ENCODE results near the gene WNK1.
"Not testable (repeated sequence)": the region's sequence is repeated elsewhere in the genome, so short reads cannot be mapped to it uniquely, and the experiment has no call there.

Gene WNK1

DNA sequence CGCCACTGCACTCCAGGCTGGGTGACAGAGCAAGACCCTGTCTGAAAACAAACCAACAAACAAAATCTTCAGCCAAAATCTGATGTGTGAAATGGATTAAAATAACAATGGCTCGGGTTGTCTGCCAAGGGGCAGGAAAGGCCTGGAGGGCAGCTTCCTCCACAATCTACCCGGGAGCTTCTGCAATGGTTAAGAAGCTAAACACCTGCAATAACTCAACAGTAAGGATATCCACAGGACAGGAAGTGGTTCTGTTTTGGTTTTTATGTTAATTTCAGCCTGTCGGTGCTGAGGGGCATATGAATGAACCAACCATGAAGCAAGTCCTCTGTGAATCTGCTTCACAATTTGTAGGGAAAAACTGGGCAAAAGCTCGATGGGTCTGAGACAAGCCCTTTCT, 162.7 kb downstream of the WNK1 start:
- Histone ChIP-seq H3K4me3 (ENCODE audit: low read length in 2 of 2) (no peak overlapping the region), H3K27ac (ENCODE audit: low read length) (no peak overlapping the region), H3K9ac (ENCODE audit: low read length in 2 of 2) (no peak overlapping the region), H3K27me3 (ENCODE audit: control insufficient read depth in 1 of 2, insufficient read depth in 2 of 2, low read length in 2 of 2) (no peaks in the 10 kb centered on the region), H3K4me1 (ENCODE audit: control insufficient read depth, insufficient read depth, low read length) (no peaks in the 10 kb centered on the region), H3K9me3 (ENCODE audit: control insufficient read depth in 2 of 2, low read length in 2 of 2) (no peaks in the 10 kb centered on the region), H3K36me3 (ENCODE audit: control insufficient read depth in 2 of 2, insufficient read depth in 2 of 2, low read length in 2 of 2) (peaks cover 37 to 42% of the 10 kb centered on the region in 2 donors)

DNA sequence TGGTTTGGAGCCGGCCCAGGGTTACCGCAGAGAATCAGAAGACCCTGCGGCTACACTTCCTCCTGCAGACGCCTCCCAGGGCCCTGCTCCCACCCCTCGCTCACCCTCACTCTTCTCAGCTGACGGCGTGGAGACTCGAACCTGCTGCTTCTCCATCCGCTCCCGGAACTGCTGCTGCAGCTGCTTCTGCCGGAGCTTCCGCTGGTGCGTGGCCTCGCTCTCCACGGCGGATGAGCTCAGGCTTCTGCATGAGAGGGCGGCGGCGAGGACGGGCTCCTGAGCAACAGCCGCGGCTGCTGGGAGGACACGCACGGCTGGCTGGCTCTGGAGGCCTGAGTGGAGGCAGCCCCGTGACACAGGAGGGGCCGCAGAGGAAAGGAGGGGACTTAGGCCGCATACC, 163.9 kb downstream of the WNK1 start:
- Histone ChIP-seq H3K27me3 (ENCODE audit: control insufficient read depth in 1 of 2, insufficient read depth in 2 of 2, low read length in 2 of 2) (no peaks in the 10 kb centered on the region), H3K4me3 (ENCODE audit: low read length in 2 of 2) (no peak overlapping the region), H3K27ac (ENCODE audit: low read length) (no peak overlapping the region), H3K4me1 (ENCODE audit: control insufficient read depth, insufficient read depth, low read length) (no peaks in the 10 kb centered on the region), H3K9ac (ENCODE audit: low read length in 2 of 2) (no peak overlapping the region), H3K9me3 (ENCODE audit: control insufficient read depth in 2 of 2, low read length in 2 of 2) (no peaks in the 10 kb centered on the region), H3K36me3 (ENCODE audit: control insufficient read depth in 2 of 2, insufficient read depth in 2 of 2, low read length in 2 of 2) (peaks cover 42% of the 10 kb centered on the region in 2 donors)

DNA sequence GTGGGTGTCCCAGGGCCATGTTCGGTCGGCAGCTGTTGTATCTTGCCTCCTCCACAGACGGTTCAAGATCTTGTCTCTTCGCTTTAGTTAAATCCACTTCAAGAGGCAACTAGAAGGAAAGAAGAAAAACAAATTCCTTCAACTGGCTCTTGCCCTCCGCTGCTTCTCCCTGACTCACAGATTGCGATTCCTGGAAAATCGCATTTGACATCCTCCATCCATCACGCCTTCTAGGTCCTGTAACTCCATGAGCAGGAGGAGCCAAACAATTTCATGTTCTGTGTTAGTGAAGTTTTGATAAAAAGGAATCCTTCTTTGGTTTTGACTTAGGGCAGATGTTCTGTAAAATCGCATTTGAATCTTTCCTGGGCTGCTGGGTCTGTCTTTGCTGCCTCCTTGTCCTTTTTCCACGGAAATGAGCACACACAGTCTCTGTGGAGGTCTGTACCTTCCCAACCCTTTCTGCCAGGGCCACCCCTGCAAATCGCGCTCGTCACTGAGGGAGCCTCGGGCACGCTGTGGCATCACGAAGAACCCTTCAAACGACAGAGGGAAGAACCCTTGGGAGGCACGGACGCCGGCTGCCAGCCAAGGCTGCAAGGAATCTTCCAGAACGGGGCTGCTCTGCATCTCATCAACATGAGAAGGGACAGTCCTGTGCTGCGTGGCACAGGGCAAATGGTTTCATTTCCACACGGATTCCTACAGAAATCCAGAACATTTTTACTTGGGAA, 164.5 kb downstream of the WNK1 start:
- Histone ChIP-seq H3K4me3 (ENCODE audit: low read length in 2 of 2) (no peak overlapping the region), H3K9ac (ENCODE audit: low read length in 2 of 2) (no peak overlapping the region), H3K27me3 (ENCODE audit: control insufficient read depth in 1 of 2, insufficient read depth in 2 of 2, low read length in 2 of 2) (no peaks in the 10 kb centered on the region), H3K27ac (ENCODE audit: low read length) (no peak overlapping the region), H3K4me1 (ENCODE audit: control insufficient read depth, insufficient read depth, low read length) (no peaks in the 10 kb centered on the region), H3K36me3 (ENCODE audit: control insufficient read depth in 2 of 2, insufficient read depth in 2 of 2, low read length in 2 of 2) (peaks cover 42% of the 10 kb centered on the region in 2 donors), H3K9me3 (ENCODE audit: control insufficient read depth in 2 of 2, low read length in 2 of 2) (no peaks in the 10 kb centered on the region)

DNA sequence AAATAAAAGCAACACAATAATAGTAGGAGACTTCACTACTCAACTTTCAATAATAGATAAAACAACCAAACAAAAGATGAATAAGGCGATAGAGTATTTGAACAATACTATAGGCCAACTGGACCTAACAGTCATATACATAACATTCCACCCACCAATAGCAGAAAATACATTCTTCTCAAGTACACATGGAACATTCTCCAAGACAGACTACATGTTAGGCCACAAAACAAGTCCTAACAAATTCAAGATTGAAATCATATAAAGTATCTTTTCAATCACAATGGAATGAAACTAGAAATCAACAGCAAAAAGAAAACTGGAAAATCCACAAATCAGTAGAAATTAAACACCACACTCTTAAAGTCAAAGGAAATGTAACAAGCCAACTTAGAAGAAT, 168.3 kb downstream of the WNK1 start:
- no peaks in the 10 kb centered on the region for H3K4me1 ChIP-seq (ENCODE audit: control insufficient read depth, insufficient read depth, low read length)
- no peak overlapping the region for H3K9ac ChIP-seq (ENCODE audit: low read length in 2 of 2)
- no peaks in the 10 kb centered on the region for H3K9me3 ChIP-seq (ENCODE audit: control insufficient read depth in 2 of 2, low read length in 2 of 2)
- no peak overlapping the region for H3K27ac ChIP-seq (ENCODE audit: low read length)
- no peaks in the 10 kb centered on the region for H3K27me3 ChIP-seq (ENCODE audit: control insufficient read depth in 1 of 2, insufficient read depth in 2 of 2, low read length in 2 of 2)
- no peak overlapping the region for H3K4me3 ChIP-seq (ENCODE audit: low read length in 2 of 2)
- peaks cover 22 to 25% of the 10 kb centered on the region in 2 donors for H3K36me3 ChIP-seq (ENCODE audit: control insufficient read depth in 2 of 2, insufficient read depth in 2 of 2, low read length in 2 of 2)

DNA sequence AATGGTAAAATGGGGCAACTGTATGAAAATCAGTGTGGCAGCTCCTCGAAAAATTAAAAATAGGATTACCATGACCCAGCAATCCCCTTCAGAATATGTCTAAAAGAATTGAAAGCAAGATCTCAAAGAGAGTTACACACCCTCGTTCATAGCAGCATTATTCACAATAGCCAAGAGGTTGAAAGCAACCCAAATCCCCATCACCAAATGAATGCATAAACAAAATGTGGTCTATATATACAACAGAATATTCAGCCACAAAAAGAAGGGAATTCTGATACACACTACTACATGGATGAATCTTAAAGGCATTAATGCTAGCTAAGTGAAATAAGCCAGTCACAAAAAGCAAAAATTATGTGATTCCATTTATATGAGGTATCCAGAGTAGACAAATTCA, 169.9 kb downstream of the WNK1 start:
- Histone ChIP-seq H3K36me3 (ENCODE audit: control insufficient read depth in 2 of 2, insufficient read depth in 2 of 2, low read length in 2 of 2) (peaks cover 20 to 31% of the 10 kb centered on the region in 2 donors), H3K27me3 (ENCODE audit: control insufficient read depth in 1 of 2, insufficient read depth in 2 of 2, low read length in 2 of 2) (no peaks in the 10 kb centered on the region), H3K9me3 (ENCODE audit: control insufficient read depth in 2 of 2, low read length in 2 of 2) (no peaks in the 10 kb centered on the region), H3K4me3 (ENCODE audit: low read length in 2 of 2) (no peak overlapping the region), H3K9ac (ENCODE audit: low read length in 2 of 2) (no peak overlapping the region), H3K4me1 (ENCODE audit: control insufficient read depth, insufficient read depth, low read length) (no peaks in the 10 kb centered on the region), H3K27ac (ENCODE audit: low read length) (no peak overlapping the region)

GRCh38 chr12:926641-927040, 174.3 kb downstream of the WNK1 start:
- Histone ChIP-seq H3K36me3 (ENCODE audit: control insufficient read depth in 2 of 2, insufficient read depth in 2 of 2, low read length in 2 of 2) (peaks cover 44 to 50% of the 10 kb centered on the region in 2 donors), H3K9ac (ENCODE audit: low read length in 2 of 2) (no peak overlapping the region), H3K27me3 (ENCODE audit: control insufficient read depth in 1 of 2, insufficient read depth in 2 of 2, low read length in 2 of 2) (no peaks in the 10 kb centered on the region)

DNA sequence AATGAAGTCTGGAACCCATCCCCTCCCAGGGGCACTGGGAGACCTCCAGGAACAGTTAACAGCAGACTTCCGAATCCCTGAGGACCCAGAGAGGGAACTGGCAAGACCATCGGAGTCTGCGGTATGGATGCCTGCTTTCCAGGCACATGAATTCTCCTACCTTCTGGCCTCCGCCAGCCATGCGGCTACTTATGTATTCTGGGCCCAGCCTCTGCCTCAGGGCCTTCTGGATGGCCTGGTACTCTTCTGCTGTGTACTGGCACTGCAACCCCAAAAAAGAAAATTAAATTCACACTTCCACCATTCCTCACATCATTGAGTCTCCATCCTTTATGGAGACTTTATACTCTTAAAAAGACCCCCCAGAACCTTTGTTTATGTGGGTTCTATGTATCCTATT, 178.7 kb downstream of the WNK1 start:
- no peaks in the 10 kb centered on the region for H3K27me3 ChIP-seq (ENCODE audit: control insufficient read depth in 1 of 2, insufficient read depth in 2 of 2, low read length in 2 of 2)
- H3K4me3 ChIP-seq (ENCODE audit: low read length in 2 of 2) = no peak overlapping the region
- no peak overlapping the region for H3K27ac ChIP-seq (ENCODE audit: low read length)
- no peaks in the 10 kb centered on the region for H3K4me1 ChIP-seq (ENCODE audit: control insufficient read depth, insufficient read depth, low read length)
- no peaks in the 10 kb centered on the region for H3K9me3 ChIP-seq (ENCODE audit: control insufficient read depth in 2 of 2, low read length in 2 of 2)
- H3K36me3 ChIP-seq (ENCODE audit: control insufficient read depth in 2 of 2, insufficient read depth in 2 of 2, low read length in 2 of 2) = peaks cover 34 to 41% of the 10 kb centered on the region in 2 donors
- no peak overlapping the region for H3K9ac ChIP-seq (ENCODE audit: low read length in 2 of 2)

More at GRCh38 chr12:926641-927040, 174.3 kb downstream of the WNK1 start:
- Histone ChIP-seq H3K4me1 (ENCODE audit: control insufficient read depth, insufficient read depth, low read length) (no peaks in the 10 kb centered on the region), H3K9me3 (ENCODE audit: control insufficient read depth in 2 of 2, low read length in 2 of 2) (no peaks in the 10 kb centered on the region), H3K4me3 (ENCODE audit: low read length in 2 of 2) (no peak overlapping the region), H3K27ac (ENCODE audit: low read length) (no peak overlapping the region)

GRCh38 chr12:931591-931990, 179.2 kb downstream of the WNK1 start:
- Histone ChIP-seq H3K9me3 (ENCODE audit: control insufficient read depth in 2 of 2, low read length in 2 of 2) (no peaks in the 10 kb centered on the region), H3K36me3 (ENCODE audit: control insufficient read depth in 2 of 2, insufficient read depth in 2 of 2, low read length in 2 of 2) (peaks cover 32 to 36% of the 10 kb centered on the region in 2 donors), H3K9ac (ENCODE audit: low read length in 2 of 2) (no peak overlapping the region), H3K4me1 (ENCODE audit: control insufficient read depth, insufficient read depth, low read length) (no peaks in the 10 kb centered on the region), H3K27me3 (ENCODE audit: control insufficient read depth in 1 of 2, insufficient read depth in 2 of 2, low read length in 2 of 2) (no peaks in the 10 kb centered on the region), H3K27ac (ENCODE audit: low read length) (no peak overlapping the region), H3K4me3 (ENCODE audit: low read length in 2 of 2) (no peak overlapping the region)

- not testable (repeated sequence) for H3K36me3 ChIP-seq (ENCODE audit: control insufficient read depth in 2 of 2, insufficient read depth in 2 of 2, low read length in 2 of 2); H3K9ac ChIP-seq (ENCODE audit: low read length in 2 of 2); H3K27me3 ChIP-seq (ENCODE audit: control insufficient read depth in 1 of 2, insufficient read depth in 2 of 2, low read length in 2 of 2); H3K4me3 ChIP-seq (ENCODE audit: low read length in 2 of 2); H3K4me1 ChIP-seq (ENCODE audit: control insufficient read depth, insufficient read depth, low read length); H3K27ac ChIP-seq (ENCODE audit: low read length); H3K9me3 ChIP-seq (ENCODE audit: control insufficient read depth in 2 of 2, low read length in 2 of 2)
Measured at GRCh38 chr12:935891-936290, 183.5 kb downstream of the WNK1 start.

DNA sequence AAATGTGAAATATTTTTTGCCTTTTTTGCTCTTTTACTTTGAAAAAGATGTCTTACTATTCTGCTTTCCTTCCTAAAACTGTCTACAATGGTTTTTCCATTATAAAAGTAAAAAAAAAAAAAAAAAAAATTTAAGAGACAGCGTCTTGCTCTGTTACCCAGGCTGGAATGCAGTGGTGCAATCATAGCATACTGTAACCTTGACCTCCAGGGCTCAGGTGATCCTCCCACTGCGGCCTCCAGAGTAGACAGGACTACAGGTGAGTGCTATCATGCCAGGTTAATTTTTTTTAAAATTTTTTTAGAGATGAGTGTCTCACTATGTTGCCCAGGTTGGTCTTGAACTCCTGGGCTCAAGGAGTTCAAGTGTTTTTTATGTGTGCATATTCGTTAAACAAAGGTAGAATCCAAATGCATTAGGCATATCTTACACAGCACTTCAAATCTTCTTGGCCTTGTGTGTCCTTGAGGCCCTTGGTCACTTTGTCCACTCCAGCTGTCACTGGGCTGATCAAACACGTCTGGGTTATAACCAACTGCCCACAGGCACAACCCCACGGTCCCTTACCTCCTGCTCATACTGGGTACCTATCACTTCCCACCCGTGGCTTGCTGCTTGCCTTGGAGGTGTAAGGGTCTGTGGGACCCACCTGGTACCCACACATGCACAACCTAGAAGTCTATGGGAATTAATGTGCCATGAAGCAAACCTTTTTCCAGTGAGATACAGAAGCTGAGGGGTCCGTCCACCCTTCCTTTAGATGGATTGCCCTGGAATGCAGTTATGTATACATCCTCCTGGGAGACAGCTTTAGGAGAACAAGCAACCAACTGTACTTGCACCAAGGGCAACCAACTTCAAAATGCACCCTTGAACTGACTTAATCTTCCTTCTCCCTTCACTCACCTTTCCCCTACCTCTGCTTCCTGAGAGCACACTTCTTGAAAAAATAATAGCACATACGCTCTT, 184.3 kb downstream of the WNK1 start:
- H3K9ac ChIP-seq (ENCODE audit: low read length in 2 of 2) = no peak overlapping the region
- no peaks in the 10 kb centered on the region for H3K9me3 ChIP-seq (ENCODE audit: control insufficient read depth in 2 of 2, low read length in 2 of 2)
- H3K36me3 ChIP-seq (ENCODE audit: control insufficient read depth in 2 of 2, insufficient read depth in 2 of 2, low read length in 2 of 2) = peaks cover 2 to 9% of the 10 kb centered on the region in 2 donors
- no peaks in the 10 kb centered on the region for H3K27me3 ChIP-seq (ENCODE audit: control insufficient read depth in 1 of 2, insufficient read depth in 2 of 2, low read length in 2 of 2)
- no peak overlapping the region for H3K4me3 ChIP-seq (ENCODE audit: low read length in 2 of 2)
- H3K27ac ChIP-seq (ENCODE audit: low read length) = no peak overlapping the region
- H3K4me1 ChIP-seq (ENCODE audit: control insufficient read depth, insufficient read depth, low read length) = no peaks in the 10 kb centered on the region

Measured in stomach smooth muscle (tissue), 2 donors.